GM11168 (cell line): ENCODE measurements around the gene LUZP4.

Source experiments
- in situ Hi-C: fragments of 300-500 bp; cut with MboI; formaldehyde crosslinking; loops from one replicate; pipeline ENCODE4 v1.12.0; 2022; ENCODE audit warnings: low sequenced_read_pairs; ENCODE audit not compliant: unreplicated experiment

Gene LUZP4

DNA sequence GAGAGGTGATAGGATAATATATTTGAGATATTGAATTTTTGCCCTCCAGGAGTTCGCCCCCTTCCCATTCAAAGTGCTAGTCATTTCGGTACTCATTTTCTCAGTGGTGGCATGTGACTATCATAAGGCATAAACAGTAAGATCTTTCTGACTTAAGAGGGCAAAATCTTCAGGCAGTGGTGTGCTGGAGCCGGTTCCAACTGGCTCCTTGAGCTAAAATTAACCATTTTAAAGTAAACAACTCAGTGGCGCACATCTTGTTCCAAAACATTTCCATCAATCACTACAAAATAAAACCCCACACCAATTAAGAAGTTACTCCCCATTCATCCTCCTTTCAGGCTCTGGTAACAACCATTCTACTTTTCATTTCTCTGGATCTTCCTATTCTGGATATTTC, 43.3 kb downstream of the LUZP4 start:
- in situ Hi-C loops, result loop anchor here (25.0 kb wide), 1 partner anchor 304 kb away; no protein-coding TSS in a partner anchor

- in situ Hi-C loops, result loop anchor here (25.0 kb wide), 1 partner anchor 304 kb away; no protein-coding TSS in a partner anchor
Measured at GRCh38 chrX:115333446-115333845, 43.9 kb downstream of the LUZP4 start.

- in situ Hi-C loops, result loop anchor here (25.0 kb wide), 1 partner anchor 300 kb away; no protein-coding TSS in a partner anchor
Measured at GRCh38 chrX:115337491-115338144, 48.1 kb downstream of the LUZP4 start.

GRCh38 chrX:115339441-115340025, 50.0 kb downstream of the LUZP4 start:
- in situ Hi-C loops, result loop anchor here (25.0 kb wide), 1 partner anchor 298 kb away; no protein-coding TSS in a partner anchor

DNA sequence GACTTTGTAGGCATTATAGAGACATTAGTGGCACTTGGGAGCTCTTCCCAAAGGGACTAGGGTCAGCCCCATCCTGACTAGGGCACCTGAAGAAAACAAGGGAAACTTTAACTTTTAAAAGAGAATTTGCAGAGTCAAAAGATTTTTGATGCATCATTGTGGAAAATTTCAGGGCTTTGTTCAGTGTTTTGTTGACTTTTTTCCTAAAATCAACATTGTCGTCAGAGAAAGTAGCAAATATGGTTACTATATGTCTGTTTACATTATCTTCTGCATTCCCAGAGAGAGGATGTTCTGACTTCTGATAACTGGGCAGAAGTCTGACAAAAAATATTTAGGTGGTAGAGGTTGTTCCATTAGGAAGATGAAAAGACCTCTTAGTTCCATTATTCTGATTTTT, 51.9 kb downstream of the LUZP4 start:
- in situ Hi-C loops, result loop anchor here (25.0 kb wide), 1 partner anchor 296 kb away; no protein-coding TSS in a partner anchor

GRCh38 chrX:115344885-115345614, 55.5 kb downstream of the LUZP4 start:
- in situ Hi-C loops, result loop anchor here (25.0 kb wide), 1 partner anchor 292 kb away; no protein-coding TSS in a partner anchor

- in situ Hi-C loops, result loop anchor here (25.0 kb wide), 1 partner anchor 292 kb away; no protein-coding TSS in a partner anchor
Measured at GRCh38 chrX:115345615-115346014, 56.1 kb downstream of the LUZP4 start.

DNA sequence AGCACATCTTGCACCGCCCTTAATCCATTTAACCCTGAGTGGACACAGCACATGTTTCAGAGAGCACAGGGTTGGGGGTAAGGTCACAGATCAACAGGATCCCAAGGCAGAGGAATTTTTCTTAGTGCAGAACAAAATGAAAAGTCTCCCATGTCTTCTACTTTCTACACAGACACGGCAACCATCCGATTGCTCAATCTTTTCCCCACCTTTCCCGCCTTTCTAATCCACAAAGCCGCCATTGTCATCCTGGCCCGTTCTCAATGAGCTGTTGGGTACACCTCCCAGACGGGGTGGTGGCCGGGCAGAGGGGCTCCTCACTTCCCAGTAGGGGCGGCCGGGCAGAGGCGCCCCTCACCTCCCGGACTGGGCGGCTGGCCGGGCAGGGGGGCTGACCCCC, 57.2 kb downstream of the LUZP4 start:
- in situ Hi-C loops, result loop anchor here (25.0 kb wide), 1 partner anchor 291 kb away; no protein-coding TSS in a partner anchor

DNA sequence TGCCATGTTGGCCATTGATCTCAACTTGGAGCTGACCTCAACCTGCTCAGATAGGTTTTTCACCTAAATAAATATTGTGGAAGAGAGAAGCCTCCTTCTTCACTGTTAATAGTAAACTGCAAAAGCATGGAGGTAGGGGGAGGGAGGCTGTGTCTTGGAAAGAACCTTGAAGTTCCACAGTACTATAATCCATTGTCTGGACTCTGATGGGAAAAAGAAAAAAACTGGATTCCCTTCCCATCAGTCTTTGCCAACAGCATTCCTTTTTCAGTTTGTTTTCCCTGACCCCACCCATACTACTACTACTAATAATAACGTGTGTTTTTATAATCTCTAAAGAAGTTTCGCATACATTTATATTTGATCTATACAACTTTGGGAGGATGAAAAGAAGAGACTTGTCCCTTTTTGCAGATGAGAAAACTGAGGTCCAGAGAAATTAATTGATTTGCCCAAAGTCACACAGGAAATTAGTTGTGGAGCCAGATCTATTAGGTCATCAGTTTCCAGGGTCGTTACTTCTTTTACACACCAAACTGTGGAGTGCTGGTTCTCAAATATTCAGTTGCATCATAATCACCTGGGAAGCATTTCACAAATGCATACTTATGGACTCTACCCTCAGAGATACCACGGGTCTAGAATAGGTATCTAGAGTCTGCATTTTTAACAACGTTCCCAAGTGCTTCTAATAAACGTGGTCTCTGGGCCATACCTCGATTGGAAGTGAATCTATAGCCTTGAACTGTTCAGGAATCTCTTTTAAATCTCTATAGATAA, 59.1 kb downstream of the LUZP4 start:
- in situ Hi-C loops, result loop anchor here (25.0 kb wide), 1 partner anchor 289 kb away; no protein-coding TSS in a partner anchor

GRCh38 chrX:115350711-115351381, 61.3 kb downstream of the LUZP4 start:
- in situ Hi-C loops, result no loop called here

DNA sequence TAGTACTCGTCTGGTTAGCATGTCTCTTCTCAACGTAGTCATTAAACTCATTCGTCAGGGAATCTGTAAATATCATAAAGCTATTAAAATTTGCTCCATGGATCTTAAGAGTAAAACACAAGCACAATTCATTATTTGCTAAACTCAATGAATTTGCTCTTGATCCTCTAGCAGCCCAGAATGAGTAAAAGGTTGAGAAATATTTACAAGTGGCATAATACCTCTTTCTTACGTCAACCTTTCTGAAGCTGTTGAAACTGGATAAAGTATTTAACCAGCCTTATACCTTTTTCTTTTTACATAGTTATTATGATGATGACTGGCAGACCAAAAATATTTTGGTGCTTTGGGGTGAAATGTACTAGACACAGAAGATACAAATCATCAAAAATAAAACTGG, 66.9 kb downstream of the LUZP4 start:
- in situ Hi-C loops, result no loop called here
